H9 (cell line): ENCODE results near the gene PID1. TPM values are rescaled to one million over a fixed set of nuclear protein-coding genes. Genes with fewer than 3 reads are reported as not detected.

Experiments
- DNase-seq: peaks from one replicate; pipeline ENCODE4 v3.0.0-alpha.2; 2017
- H2AFZ ChIP-seq: one replicate; pipeline ENCODE4 v1.6.1; 2013; ENCODE audit warnings: mild to moderate bottlenecking, low read length, control low read depth, moderate library complexity
- H2AK5ac ChIP-seq: 2 replicates; pipeline ENCODE4 v1.6.1; 2013; ENCODE audit warnings: low read length, control low read depth, mixed read lengths; ENCODE audit not compliant: insufficient read length
- H2BK120ac ChIP-seq: one replicate; pipeline ENCODE4 v1.6.1; 2013; ENCODE audit warnings: low read depth, mild to moderate bottlenecking, low read length, control low read depth, inconsistent platforms; ENCODE audit not compliant: poor library complexity, severe bottlenecking
- H2BK12ac ChIP-seq: 2 replicates; pipeline ENCODE4 v1.6.1; 2013; ENCODE audit warnings: low read length, control low read depth, mixed read lengths, low read depth; ENCODE audit not compliant: insufficient read length
- H2BK15ac ChIP-seq: 2 replicates; pipeline ENCODE4 v1.6.1; 2013; ENCODE audit warnings: low read depth, low read length, control low read depth
- H2BK20ac ChIP-seq: one replicate; pipeline ENCODE4 v1.6.1; 2013; ENCODE audit warnings: low read depth, mild to moderate bottlenecking, low read length, control low read depth, inconsistent platforms; ENCODE audit not compliant: poor library complexity, severe bottlenecking
- H2BK5ac ChIP-seq: 2 replicates; pipeline ENCODE4 v1.6.1; 2013; ENCODE audit warnings: low read length, control low read depth, mixed read lengths; ENCODE audit not compliant: insufficient read length
- H3K14ac ChIP-seq: 2 replicates; pipeline ENCODE4 v1.6.1; 2013; ENCODE audit warnings: low read length, control low read depth; ENCODE audit not compliant: insufficient read depth
- H3K18ac ChIP-seq: 2 replicates; pipeline ENCODE4 v1.6.1; 2013; ENCODE audit warnings: low read depth, mild to moderate bottlenecking, mixed read lengths, low read length, control low read depth; ENCODE audit not compliant: insufficient read length
- H3K23ac ChIP-seq: 2 replicates; pipeline ENCODE4 v1.6.1; 2013; ENCODE audit warnings: low read length, control low read depth, mixed read lengths, low read depth; ENCODE audit not compliant: insufficient read length
- H3K23me2 ChIP-seq: 2 replicates; pipeline ENCODE4 v1.6.1; 2013; ENCODE audit warnings: low read depth, mild to moderate bottlenecking, mixed read lengths, low read length, control low read depth; ENCODE audit not compliant: insufficient read length, poor library complexity, severe bottlenecking
- H3K27ac ChIP-seq: 2 replicates; pipeline ENCODE4 v1.5.1; 2013; ENCODE audit warnings: low read length, control low read depth, mixed read lengths, low read depth; ENCODE audit not compliant: insufficient read length
- H3K27me3 ChIP-seq: 2 replicates; pipeline ENCODE4 v1.6.1; 2013; ENCODE audit warnings: low read length, control low read depth, inconsistent platforms; ENCODE audit not compliant: insufficient read depth
- H3K4ac ChIP-seq: 2 replicates; pipeline ENCODE4 v1.6.1; 2013; ENCODE audit warnings: low read depth, mild to moderate bottlenecking, control low read depth, inconsistent platforms, low read length, moderate library complexity
- H3K4me1 ChIP-seq: 2 replicates; pipeline ENCODE4 v1.6.1; 2013; ENCODE audit warnings: low read length, control low read depth, inconsistent platforms; ENCODE audit not compliant: insufficient read depth
- H3K4me2 ChIP-seq: 2 replicates; pipeline ENCODE4 v1.6.1; 2013; ENCODE audit warnings: low read length, control low read depth, mixed read lengths; ENCODE audit not compliant: insufficient read length, insufficient read depth
- H3K56ac ChIP-seq: 2 replicates; pipeline ENCODE4 v1.6.1; 2013; ENCODE audit warnings: low read depth, mild to moderate bottlenecking, mixed read lengths, low read length, control low read depth; ENCODE audit not compliant: insufficient read length
- H3K79me1 ChIP-seq: 2 replicates; pipeline ENCODE4 v1.6.1; 2013; ENCODE audit warnings: low read depth, mild to moderate bottlenecking, moderate library complexity, low read length, control low read depth, inconsistent platforms; ENCODE audit not compliant: insufficient read depth, poor library complexity, severe bottlenecking
- H3K79me2 ChIP-seq: 2 replicates; pipeline ENCODE4 v1.6.1; 2013; ENCODE audit warnings: low read length, control low read depth, inconsistent platforms; ENCODE audit not compliant: insufficient read depth
- H3K9ac ChIP-seq: 2 replicates; pipeline ENCODE4 v1.6.1; 2013; ENCODE audit warnings: low read length, control low read depth, mixed read lengths; ENCODE audit not compliant: insufficient read length; ENCODE audit errors: extremely low read depth
- H3K9me3 ChIP-seq: one replicate; pipeline ENCODE4 v1.6.1; 2013; ENCODE audit warnings: low read depth, low read length, inconsistent platforms; ENCODE audit not compliant: control insufficient read depth
- H3T11ph ChIP-seq: one replicate; pipeline ENCODE4 v1.6.1; 2013; ENCODE audit warnings: mild to moderate bottlenecking, low read length, control low read depth, inconsistent platforms
- H4K20me1 ChIP-seq: one replicate; pipeline ENCODE4 v1.6.1; 2013; ENCODE audit not compliant: control insufficient read depth, insufficient read length, insufficient read depth
- H4K5ac ChIP-seq: 2 replicates; pipeline ENCODE4 v1.6.1; 2013; ENCODE audit warnings: low read depth, mild to moderate bottlenecking, mixed read lengths, low read length, control low read depth; ENCODE audit not compliant: insufficient read length
- H4K8ac ChIP-seq: replicated peaks from 2 replicates; pipeline ENCODE4 v1.6.1; 2013; ENCODE audit warnings: low read length, control low read depth, mixed read lengths, low read depth; ENCODE audit not compliant: insufficient read length
- H4K91ac ChIP-seq: 2 replicates; pipeline ENCODE4 v1.6.1; 2013; ENCODE audit warnings: low read depth, mild to moderate bottlenecking, moderate library complexity, mixed read lengths, low read length, control low read depth; ENCODE audit not compliant: insufficient read length
- H3K27ac Mint-ChIP-seq, 3 experiments: 2 replicates in 2 of 3; 3 replicates in 1 of 3; pipeline ENCODE4 v1.8.0; 2020 to 2021; ENCODE audit warnings: mixed read lengths in 3 of 3, mild to moderate bottlenecking in 1 of 3, moderate library complexity in 1 of 3
- H3K27me3 Mint-ChIP-seq: 2 replicates; pipeline ENCODE4 v1.8.0; 2021; ENCODE audit warnings: low read depth, mild to moderate bottlenecking, moderate library complexity, mixed read lengths
- H3K36me3 Mint-ChIP-seq, 3 experiments: 2 replicates in 2 of 3; 3 replicates in 1 of 3; pipeline ENCODE4 v1.8.0; 2020 to 2021; ENCODE audit warnings: low read depth in 3 of 3, mixed read lengths in 3 of 3; ENCODE audit not compliant: insufficient read depth in 1 of 3
- H3K4me1 Mint-ChIP-seq, 2 experiments: 2 replicates each; pipeline ENCODE4 v1.8.0; 2020; ENCODE audit warnings: mixed read lengths in 2 of 2
- H3K4me3 Mint-ChIP-seq, 2 experiments: 2 replicates in 1 of 2; 3 replicates in 1 of 2; pipeline ENCODE4 v1.8.0; 2020 to 2021; ENCODE audit warnings: mild to moderate bottlenecking in 2 of 2, mixed read lengths in 2 of 2, moderate library complexity in 1 of 2
- H3K9me3 Mint-ChIP-seq, 2 experiments: 2 replicates in 1 of 2; 3 replicates in 1 of 2; pipeline ENCODE4 v1.8.0; 2020; ENCODE audit warnings: mild to moderate bottlenecking in 2 of 2, mixed read lengths in 2 of 2, moderate library complexity in 1 of 2
- CTCF ChIP-seq: fragments of 200-600 bp; sonication (generic); conservative IDR thresholded peaks from 3 replicates; pipeline ENCODE4 v1.8.0; 2021; ENCODE audit warnings: antibody characterized with exemption, mild to moderate bottlenecking
- WGBS: extraction: QIAGEN DNeasy Blood & Tissue Kit; methylation state at CpG from one replicate; pipeline ENCODE4 v1.1.7; 2013; ENCODE audit warnings: missing lambda C conversion rate, low lambda C conversion rate, mixed read lengths; ENCODE audit not compliant: insufficient read length; ENCODE audit errors: extremely low coverage; 5-methylcytosine and 5-hydroxymethylcytosine counted together
- total RNA-seq: library from RNA; stranded (reverse); gene quantifications from 2 replicates; pipeline ENCODE4 v1.2.1, GENCODE V29; 2021

Gene PID1
- total RNA-seq, 1 experiment from 2014 or later = 1.4 TPM

GRCh38 chr2:229261076-229261475 lies 10.0 kb downstream of the PID1 start:
- no peak overlapping the region for H2BK120ac ChIP-seq
- Mint-ChIP-seq H3K4me3 (no peak overlapping the region), H3K27me3 (no peaks in the 10 kb centered on the region), H3K9me3 (no peaks in the 10 kb centered on the region; a peak in 2 of 5 replicates), H3K4me1 (no peaks in the 10 kb centered on the region), H3K36me3 (no peaks in the 10 kb centered on the region), H3K27ac (no peak overlapping the region)
- H4K5ac ChIP-seq = no peak overlapping the region
- no peak overlapping the region for H3K14ac ChIP-seq
- no peaks in the 10 kb centered on the region for H3K79me1 ChIP-seq
- no peak overlapping the region for H2AK5ac ChIP-seq
- no peak overlapping the region for H3K4me2 ChIP-seq
- H3K18ac ChIP-seq = no peak overlapping the region
- WGBS = no CpG with 5 or more reads among the region's 3 CpGs
- H2AFZ ChIP-seq = no peak overlapping the region
- no peak overlapping the region for H2BK15ac ChIP-seq
- H3K9ac ChIP-seq = no peak overlapping the region
- no peak overlapping the region for H3K4ac ChIP-seq
- no peaks in the 10 kb centered on the region; the same call in 1 of the 2 replicates for H3K4me1 ChIP-seq
- TF ChIP-seq CTCF = no peak
- no peak overlapping the region for H3K27ac ChIP-seq
- H3K23ac ChIP-seq = no peak overlapping the region
- H4K20me1 ChIP-seq = no peaks in the 10 kb centered on the region
- no peak overlapping the region for H3T11ph ChIP-seq
- H2BK20ac ChIP-seq = no peak overlapping the region
- H2BK5ac ChIP-seq = no peak overlapping the region
- no peaks in the 10 kb centered on the region for H3K23me2 ChIP-seq
- no peaks in the 10 kb centered on the region for H3K27me3 ChIP-seq
- DNase-seq = no peak
- no peak overlapping the region for H4K91ac ChIP-seq
- no peak overlapping the region for H2BK12ac ChIP-seq
- H3K56ac ChIP-seq = no peak overlapping the region
- H3K9me3 ChIP-seq = no peaks in the 10 kb centered on the region
- H4K8ac ChIP-seq = no peak overlapping the region
- no peaks in the 10 kb centered on the region for H3K79me2 ChIP-seq
